Lower leg skin (tissue), 3 donors: ENCODE measurements around the gene SH3BGR.

Experiments used
- CTCF ChIP-seq, 3 donors: fragments of 450-650 bp; IDR thresholded peaks; one replicate each; pipeline ENCODE4 v1.5.1; 2016; ENCODE audit warnings: antibody characterized with exemption in 3 of 3, mild to moderate bottlenecking in 3 of 3, moderate library complexity in 2 of 3
- POLR2A ChIP-seq, 2 donors: fragments of 450-650 bp; IDR thresholded peaks; one replicate each; pipeline ENCODE4 v1.6.1; 2016 to 2017; ENCODE audit warnings: antibody characterized with exemption in 2 of 2, mild to moderate bottlenecking in 1 of 2, moderate library complexity in 1 of 2

GRCh38 chr21:39531840-39532239 is 80.1 kb downstream of the SH3BGR start:
- TF ChIP-seq POLR2A (IDR thresholded peaks at IDR 0.05), result no peak
- TF ChIP-seq CTCF (IDR thresholded peaks at IDR 0.05), result no peak
